GM18505 (cell line): ENCODE data around the gene ANXA6.

Experiments used
- ATAC-seq: cut with Tn5 transposase; IDR thresholded peaks from one replicate; pipeline ENCODE4 v1.9.1; 2021; ENCODE audit not compliant: unreplicated experiment
- POLR2A ChIP-seq: IDR thresholded peaks from 4 replicates; pipeline ENCODE4 v1.6.1; 2011; ENCODE audit warnings: borderline replicate concordance; ENCODE audit not compliant: insufficient read depth, insufficient read length; ENCODE audit errors: extremely low read depth

The ANXA6 gene

DNA sequence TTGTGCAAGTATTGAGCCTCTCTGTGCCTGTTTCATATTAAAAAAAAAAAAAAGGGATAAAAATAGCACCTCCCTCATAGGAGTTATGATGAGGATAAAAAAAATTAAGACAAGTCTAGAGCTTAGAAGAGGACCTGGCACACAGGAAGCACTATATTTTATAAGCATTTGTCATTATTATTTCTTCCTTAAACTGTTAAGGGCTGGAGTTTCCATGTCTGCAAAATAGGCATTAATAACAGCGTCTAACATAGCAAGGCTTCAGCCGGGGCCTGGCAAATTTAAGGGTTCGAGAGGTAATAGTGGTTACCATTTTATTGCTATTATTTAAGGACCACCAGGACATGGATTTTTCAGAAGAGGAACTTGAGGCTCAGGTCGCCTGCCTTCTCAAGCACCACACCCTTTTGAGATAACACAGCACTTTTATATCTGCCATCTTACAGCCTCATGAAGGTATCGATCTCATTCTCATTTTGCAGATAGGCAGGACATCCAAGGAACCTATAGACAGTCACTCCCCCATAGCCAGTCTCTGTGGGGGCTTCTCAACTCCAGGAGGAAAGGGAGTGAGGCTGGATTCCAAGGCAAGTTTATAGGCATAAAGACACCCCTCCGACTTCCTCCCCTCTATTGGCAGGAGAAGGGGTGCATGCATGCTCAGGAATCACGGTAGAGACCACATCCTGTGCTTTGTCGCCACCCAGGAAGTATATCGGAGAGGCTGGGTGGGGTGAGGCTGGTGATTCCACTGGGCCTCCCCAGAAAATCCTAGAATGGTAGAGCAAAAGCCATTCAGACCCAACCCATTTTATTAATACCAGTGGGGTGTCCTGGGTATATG is 2.4 kb downstream of the ANXA6 start:
- no peak for TF ChIP-seq POLR2A
- ATAC-seq: no peak

DNA sequence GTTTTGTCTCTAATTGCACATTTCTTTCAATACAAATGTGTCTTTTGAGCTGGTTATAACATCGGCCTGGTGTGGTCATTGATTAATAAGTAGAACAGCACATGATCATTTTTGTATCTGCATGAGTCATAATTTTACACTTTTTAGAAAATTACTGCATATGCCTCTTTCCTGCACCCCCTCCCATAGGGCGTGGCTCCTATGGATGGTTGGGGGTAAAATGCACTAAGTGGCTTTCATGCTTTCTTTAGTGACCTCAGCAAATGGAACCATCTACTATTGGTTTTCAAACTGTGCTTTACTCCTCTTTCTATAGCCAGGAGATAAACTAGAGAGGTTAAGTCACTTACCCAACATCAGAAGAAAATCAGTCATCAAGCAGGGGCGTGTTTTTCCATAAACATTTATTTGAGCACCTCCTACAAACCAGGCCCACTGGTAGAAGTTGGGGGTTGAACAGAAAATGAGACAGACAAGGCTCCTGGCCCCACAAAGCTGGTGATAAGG is 3.8 kb downstream of the ANXA6 start:
- no peak for ATAC-seq
- no peak for TF ChIP-seq POLR2A

DNA sequence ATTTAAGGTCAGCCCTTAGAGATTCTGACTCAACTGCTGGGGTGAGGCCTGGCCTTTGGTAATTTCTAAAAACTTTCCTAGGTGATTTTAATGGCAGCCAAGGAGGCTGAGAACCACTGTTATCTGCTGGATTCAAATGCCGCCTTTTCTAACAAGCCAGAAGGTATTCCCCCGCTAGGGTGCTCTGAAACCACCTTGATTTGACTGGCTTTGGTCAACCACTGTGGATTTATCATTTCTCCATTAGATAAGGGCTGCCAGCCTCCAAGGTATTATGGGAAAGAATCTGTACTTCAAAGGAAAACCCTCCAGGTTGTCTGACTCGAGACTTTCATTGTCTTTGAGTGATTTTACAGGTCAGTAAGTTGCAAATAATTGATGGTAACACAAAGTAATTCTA is 4.3 kb downstream of the ANXA6 start:
- peak; percentile 2 for TF ChIP-seq POLR2A
- ATAC-seq: no peak

DNA sequence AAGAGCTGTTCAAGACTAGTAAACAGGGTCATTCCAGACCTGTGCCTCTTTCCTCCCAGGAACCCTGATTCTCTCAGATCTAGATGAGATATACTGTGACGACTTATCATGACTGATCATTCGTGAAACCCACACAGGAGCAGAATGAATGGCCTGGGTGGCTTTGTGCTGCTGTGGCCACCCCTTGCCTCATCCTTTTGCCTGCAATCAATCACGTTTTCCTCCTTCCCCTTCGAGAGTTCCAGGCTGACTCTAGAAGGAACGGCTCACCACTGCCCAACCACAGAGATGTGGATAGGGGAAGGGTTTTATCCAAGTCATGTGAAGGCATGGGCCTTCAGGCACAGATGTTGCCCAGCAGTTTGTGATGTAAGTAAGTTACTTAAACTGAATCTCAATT is 5.8 kb downstream of the ANXA6 start:
- no peak for TF ChIP-seq POLR2A

DNA sequence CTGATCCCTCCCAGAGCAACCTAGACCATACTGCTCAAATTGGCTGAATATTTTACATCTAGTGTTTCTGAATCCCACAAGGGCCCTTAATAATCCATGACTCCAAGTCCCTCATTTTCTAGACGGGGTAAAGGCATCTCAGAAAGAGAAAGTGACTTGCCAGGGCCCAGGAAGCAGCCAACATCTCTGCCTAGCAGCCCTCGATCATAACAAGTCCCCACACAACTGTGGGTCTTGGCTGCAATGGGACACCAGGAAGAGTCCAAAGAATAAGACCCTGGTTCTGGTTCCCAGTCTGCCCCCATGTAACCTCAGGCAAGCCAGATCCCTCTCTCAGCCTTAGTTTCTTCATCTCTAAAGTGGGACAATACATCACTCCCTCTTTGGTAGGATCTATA is 6.3 kb downstream of the ANXA6 start:
- ATAC-seq: no peak
- no peak for TF ChIP-seq POLR2A

More for the DNA sequence above, 5.8 kb downstream of the ANXA6 start:
- ATAC-seq: peak; percentile 32

DNA sequence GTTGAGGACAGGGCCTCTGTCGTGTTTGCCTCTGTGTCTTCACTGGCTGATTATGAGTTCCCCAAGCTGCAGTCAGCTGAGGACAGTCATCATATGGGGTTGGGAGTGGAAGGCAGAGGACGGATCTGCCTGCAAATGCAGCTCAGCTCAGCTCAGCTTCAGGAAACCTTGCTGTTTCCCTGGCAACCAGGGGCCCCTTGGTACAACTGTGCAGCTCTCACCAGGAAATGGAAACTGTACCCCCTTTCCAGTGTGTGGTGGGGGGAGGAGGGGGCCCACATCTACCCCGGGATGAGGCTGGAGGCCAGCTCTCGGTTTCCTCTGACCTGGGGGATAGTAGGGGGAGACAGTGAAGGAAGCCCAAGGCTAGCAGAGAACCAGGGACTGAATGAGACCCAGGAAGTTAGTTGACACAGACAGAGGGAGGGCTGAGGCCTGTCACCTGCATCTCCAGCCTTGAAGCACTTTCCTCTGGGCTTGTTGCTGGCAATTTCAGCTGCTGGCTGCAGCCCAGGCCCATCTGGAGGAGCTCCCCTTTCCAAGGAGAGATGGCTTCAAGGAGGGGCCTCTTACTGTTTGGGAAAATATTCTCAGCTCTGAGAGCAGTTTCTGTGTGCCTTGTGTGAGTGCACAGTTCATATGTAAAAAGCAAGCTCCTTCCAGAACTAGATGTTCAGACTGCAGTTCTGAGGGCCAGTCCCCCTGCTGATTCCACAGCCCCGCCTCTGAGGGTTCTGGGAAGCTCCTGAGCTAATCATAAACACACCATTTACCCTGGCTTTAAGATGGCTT is 6.9 kb downstream of the ANXA6 start:
- peak; percentile 47 for TF ChIP-seq POLR2A
- peak; percentile 63 for ATAC-seq

DNA sequence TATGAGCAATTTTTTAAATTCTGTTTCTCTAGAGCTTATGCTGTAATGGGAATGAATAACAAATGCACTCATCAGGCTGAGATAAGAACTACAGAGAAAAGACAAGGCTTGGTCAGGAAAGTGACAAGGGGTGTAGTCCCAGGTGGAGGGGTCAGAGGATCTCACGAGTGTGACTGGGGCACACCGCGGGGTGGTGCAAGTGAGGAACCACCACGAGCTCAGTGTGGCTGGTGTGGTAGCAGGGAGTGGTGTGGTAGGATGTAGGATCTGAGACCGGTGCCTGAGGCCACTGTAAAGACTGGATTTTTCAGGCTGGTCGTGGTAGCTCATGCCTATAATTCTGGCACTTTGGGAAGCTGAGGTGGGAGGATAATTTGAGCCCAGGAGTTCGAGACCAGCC is 9.0 kb downstream of the ANXA6 start:
- no peak for ATAC-seq
- no peak for TF ChIP-seq POLR2A

DNA sequence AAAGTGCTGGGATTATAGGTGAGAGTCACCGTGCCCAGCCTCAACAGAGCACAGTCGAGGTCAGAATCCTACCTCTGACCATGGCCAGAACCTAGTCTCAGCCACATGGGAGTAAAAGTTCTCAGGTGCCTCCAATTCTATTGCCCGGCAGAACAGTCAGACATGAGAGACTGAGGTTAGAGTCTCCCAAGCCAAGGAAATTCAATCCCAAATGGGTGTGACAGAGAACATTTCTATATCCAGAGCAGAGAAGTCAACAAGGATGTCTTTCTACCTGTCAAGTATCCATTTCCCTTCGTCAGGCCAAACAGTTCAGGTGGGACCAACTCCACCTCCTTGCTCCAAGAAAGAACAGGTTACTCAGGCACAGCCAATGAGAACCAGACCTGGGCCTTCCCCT is 10.5 kb downstream of the ANXA6 start:
- no peak for ATAC-seq

DNA sequence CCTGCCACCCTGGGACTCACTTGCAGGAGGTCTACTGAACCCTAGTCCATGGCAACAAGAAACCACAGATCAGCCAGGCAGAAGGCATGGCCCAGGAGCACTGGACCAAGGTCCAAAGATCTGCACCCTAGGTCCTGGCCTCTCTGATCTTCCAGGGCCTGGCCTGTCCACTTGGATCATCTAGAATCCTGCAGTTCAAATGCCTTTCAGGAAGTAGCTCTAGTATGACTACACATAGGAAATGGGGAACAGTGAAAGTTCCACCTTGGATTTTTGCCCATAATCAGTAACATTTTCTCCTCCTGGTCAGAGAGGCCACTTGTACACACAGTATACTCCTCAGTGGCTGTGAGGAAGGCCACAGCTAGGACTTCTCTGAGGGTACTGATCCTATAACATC is 11.5 kb downstream of the ANXA6 start:
- no peak for TF ChIP-seq POLR2A
- ATAC-seq: no peak

More for the DNA sequence above, 10.5 kb downstream of the ANXA6 start:
- no peak for TF ChIP-seq POLR2A

DNA sequence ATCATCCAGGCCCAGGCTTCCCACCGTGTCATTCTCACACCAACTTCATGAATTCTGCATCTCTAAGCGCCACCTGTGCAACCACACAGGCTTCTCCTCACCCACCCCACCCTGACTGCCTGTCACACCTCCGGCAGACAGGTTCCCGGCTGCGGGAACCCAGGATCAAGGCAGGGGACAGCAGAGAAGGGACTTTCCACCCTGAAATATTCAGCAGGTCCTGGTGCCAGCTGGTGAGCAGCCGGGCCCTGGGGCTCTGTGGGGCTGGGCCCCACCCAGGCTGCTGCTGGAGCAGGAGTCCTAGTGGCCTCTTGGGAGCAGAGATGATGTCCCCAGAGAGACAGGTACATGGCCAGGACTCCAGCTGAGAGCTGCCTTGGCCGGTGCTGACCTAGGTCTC is 12.7 kb downstream of the ANXA6 start:
- ATAC-seq: no peak
- no peak for TF ChIP-seq POLR2A

DNA sequence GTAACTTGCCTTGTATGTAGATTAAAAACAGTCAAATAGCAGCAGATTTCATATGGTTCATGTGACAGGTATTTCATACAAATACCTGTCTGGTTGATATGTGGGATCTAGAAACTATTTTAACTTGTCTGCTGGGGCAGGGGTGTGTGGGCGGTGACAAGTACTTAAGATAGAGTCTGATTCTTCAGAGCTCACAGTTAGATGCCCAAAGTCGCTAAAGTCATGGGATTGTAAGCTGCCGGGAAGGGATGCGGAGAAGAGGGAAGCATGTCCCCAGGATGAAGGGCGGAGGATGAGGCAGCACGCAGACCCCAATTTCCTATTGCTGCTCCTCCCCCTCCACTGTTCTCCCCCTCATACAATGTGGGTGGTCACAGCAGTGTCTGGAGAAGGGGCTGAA is 13.3 kb downstream of the ANXA6 start:
- ATAC-seq: no peak
- TF ChIP-seq POLR2A: no peak

DNA sequence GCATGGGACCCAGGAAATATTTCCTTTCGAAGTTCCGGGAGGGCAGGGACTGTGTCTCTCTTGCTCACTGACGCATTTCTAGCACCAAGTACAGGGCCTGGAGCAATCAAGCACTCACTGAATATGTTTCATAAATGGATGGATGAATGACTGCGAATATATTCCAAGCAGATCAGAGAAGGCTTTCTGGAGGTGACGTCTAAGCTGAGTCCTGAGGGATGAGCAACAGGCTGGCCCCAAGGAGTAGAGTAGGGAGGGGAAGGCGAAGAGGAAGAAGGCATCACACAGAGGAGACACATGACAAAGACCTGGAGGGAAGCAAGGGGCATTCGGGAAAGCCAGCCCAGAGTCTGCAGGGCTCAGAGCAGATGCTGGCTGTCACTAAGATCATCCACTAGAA is 13.9 kb downstream of the ANXA6 start:
- ATAC-seq: no peak
- no peak for TF ChIP-seq POLR2A

DNA sequence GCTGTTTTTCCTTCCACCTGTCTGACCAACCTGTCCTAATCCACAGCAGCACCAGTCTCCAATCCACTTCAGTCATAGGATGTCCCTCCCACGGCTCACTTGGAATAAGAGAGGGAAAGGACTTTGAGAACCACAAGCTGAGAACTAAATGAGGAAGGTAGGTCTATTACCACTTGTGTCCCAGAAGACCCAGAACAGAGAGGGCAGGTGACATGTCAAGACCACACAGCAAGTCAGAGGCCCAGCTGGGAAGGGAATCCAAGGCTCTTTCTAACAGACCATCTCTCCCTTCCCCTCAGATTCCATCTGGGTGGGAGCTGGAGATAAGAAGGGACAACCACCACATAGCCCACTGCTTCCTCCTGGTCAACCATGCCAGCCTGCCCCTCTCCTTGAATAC is 14.6 kb downstream of the ANXA6 start:
- TF ChIP-seq POLR2A: no peak
- no peak for ATAC-seq

DNA sequence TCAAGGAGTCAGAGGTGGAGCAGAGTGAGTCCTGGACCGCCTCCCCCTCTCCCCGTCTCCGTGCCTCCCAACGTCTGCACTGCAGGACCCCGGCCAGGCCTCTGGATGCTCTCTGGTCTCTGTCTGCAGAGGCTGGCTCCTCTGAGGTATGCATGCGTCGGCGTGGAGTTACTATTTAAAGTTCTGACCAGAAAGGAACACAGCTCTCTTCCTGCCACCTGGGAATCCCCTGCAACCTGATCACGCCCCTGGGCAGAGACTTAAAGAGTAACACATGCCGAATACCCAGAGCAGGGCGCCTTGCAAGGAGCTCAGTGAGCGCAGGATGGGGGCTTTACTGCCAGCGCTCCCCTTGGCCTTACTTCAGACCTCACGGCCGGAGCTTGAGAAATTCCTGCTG is 16.0 kb downstream of the ANXA6 start:
- TF ChIP-seq POLR2A: peak; percentile 50
- ATAC-seq: peak; percentile 79
